Measurements from ENCODE around the gene PLA2G4C.

PLA2G4C gene

DNA sequence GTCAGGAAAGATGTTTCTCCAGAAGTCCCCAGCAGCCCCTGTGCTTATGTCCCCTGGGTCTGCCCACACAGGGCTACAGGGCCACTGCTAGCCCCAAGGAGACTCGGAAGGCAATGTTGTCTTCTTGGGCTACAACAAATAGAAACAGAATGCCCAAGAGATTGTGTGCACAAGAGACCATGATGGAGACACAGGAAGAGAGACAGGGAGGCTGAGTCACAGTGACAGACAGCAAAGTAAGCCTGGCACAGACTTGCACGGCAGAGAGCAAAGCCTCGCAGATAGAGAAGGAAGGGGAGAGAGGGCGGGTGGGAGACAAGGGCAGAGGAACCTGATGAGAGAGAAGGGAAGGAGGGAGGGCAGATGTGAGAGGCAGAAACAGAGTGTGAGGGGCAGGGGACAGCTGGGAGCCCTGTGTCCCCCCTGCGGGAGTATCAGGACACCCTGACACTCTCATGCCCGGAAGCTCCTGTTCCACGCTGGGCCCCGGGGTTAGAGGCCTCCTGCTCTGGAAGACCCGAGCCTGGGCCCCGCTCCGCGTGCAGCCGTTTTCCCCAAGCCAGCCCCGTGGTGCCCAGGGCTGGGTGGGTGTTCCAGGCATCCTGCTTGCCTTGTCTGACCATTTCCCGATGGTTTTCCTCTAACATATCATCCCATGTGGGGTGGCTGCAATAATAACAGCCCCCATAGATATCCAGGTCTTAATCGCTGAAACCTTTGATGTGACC, 2.7 kb upstream of the PLA2G4C start:
- no peak for TF ChIP-seq CTCF (IDR thresholded peaks at IDR 0.05)
- Histone ChIP-seq H3K4me3 (no peak overlapping the region), H3K27ac (no peak overlapping the region)
- no peak for DNase-seq (ENCODE audit: low spot score)

DNA sequence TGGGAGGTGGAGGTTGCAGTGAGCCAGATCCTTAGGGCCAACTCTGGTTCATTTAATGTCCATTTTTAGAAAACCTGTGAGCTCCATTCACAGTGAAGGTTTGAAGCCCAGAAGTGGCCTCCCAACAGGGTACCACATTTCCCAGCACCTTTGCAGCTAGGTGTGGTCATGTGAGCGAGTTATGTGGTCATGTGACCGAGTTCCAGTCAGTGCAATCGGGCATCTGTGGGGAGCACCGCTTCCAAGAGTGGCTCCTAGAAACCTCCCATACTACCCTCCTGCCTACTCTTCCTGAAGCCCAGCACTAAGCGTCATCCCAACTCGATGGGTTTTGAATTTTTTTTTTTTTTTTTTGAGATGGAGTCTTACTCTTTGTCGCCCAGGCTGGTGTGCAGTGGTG, 663 bp upstream of the PLA2G4C start:
- Histone ChIP-seq H3K4me3 (peak overlapping the region; percentile 73), H3K27ac (peak overlapping the region; percentile 86 to 97)
- DNase-seq (ENCODE audit: low spot score) = no peak
- TF ChIP-seq CTCF (IDR thresholded peaks at IDR 0.05) = no peak

DNA sequence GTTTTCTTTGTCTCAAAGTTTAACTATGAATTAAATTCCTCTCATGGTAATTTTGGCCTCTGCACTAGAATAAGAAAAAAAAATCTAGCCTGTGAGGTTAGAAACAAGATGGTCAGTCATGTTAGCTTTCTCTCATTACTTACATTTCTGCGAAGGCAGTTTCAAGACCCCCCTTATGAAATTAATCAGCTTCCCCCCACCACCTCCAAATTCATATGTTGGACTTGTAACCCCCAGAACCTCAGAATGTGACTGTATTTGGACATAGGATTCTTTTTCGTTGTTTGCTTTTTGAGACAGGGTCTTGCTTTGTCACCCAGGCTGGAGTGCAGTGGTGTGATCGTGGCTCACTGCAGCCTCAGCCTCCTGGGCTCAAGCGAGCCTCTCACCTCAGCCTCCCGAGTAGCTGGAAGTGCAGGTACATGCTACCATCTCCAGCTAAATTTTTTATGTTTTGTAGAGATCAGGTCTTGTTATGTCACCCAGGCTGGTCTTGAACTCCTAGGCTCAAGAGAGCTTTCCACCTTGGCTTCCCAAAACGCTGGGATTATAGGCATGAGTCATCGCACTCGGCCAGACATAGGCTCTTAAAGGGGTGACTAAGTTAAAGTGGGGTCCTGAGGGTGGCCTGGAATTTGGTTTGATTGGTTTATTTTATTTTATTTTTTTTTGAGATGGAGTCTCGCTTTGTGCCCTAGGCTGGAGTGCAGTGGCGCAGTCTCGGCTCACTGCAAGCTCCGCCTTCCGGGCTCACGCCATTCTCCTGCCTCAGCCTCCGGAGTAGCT, 1.4 kb downstream of the PLA2G4C start:
- Histone ChIP-seq H3K4me3 (no peak overlapping the region), H3K27ac (no peak overlapping the region)
- no peak for TF ChIP-seq CTCF (IDR thresholded peaks at IDR 0.05)
- no peak for DNase-seq (ENCODE audit: low spot score)

GRCh38 chr19:48103922-48104321, 6.7 kb downstream of the PLA2G4C start:
- Histone ChIP-seq H3K4me3 (no peak overlapping the region), H3K27ac (no peak overlapping the region)
- DNase-seq (ENCODE audit: low spot score) = no peak
- TF ChIP-seq CTCF (IDR thresholded peaks at IDR 0.05) = no peak

- no peak for DNase-seq (ENCODE audit: low spot score)
- H3K27ac ChIP-seq = no peak overlapping the region
- no peak for TF ChIP-seq CTCF (IDR thresholded peaks at IDR 0.05)
Measured at GRCh38 chr19:48102870-48103751, 7.5 kb downstream of the PLA2G4C start.

DNA sequence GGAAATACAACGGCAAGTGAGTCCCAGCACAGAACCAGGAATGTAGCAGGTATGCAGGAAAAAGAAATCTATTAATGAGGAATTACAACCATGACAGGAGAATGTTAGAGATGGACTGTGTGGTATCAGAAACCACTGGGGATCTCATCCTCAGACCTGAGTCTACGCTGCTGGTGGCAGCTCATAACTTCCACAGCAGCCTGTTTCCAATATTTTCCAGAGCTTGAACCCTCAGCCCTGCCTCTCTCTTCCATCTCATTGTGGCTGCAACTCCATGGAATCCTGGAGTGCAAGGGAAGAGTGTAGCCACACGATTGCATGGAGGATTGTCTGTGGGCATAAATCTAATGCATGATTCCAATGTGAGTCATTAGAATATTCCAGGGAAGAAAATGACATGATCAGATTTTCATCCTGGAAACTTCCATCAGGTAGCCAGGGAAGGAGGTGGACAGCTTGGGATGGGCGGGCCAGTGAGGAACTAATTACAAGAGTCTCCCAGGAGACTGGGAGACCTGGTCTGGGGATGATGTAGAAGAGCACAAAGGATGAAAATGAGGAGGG, 14.9 kb downstream of the PLA2G4C start:
- no peak for DNase-seq (ENCODE audit: low spot score)
- no peak for TF ChIP-seq CTCF (IDR thresholded peaks at IDR 0.05)

More at GRCh38 chr19:48102870-48103751, 7.5 kb downstream of the PLA2G4C start:
- H3K4me3 ChIP-seq = no peak overlapping the region

More for the DNA sequence above, 14.9 kb downstream of the PLA2G4C start:
- no peak overlapping the region for H3K4me3 ChIP-seq
- H3K27ac ChIP-seq = no peak overlapping the region

All from coronary artery (tissue), 2 donors.